GM21515 (cell line): ENCODE measurements around the gene CLEC18A.
"Not testable (repeated sequence)": the region's sequence is repeated elsewhere in the genome, so short reads cannot be mapped to it uniquely, and the experiment has no call there.

ENCODE experiments used
- ATAC-seq: cut with Tn5 transposase; IDR thresholded peaks from one replicate; pipeline ENCODE4 v1.9.1; 2021; ENCODE audit not compliant: unreplicated experiment

The CLEC18A gene

DNA sequence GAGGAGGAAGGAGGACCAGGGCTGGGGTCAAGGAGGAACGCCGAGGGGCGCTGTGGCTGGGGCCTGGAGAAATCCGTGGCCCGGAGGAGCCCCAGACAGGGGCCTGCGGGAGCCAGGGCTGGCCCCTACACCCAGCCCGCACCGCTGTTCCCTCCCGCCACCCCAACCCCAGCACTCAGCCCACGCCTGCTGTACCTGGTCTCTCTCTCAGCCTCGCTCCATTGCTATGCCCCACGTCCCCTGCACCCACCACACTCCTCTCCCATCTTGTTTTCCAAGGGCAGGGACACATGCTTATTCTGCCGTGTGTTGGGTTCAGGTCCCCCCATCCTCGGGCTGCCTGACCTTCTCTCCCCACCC lies 518 bp downstream of the CLEC18A start:
- not testable (repeated sequence) for ATAC-seq

DNA sequence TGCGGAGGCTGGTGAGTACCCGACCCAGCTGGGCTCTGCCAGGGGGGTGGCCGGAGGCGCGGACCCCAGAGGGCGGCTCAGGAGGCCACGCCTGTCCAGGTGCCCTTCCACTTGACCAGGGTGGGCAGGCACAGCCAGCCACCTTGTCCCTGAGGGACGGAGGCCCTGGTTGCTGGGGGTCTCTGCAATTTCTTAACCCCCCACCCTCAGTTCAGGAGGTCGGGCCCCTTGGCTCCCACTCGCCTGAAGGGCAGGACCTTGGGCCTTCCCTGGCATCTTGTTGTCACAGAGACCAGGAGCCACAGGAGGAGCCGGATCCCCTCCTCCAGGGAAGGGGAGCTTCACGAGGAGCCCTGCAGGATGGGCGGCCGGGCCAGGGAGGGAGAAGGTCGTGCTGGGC lies 982 bp downstream of the CLEC18A start:
- ATAC-seq = not testable (repeated sequence)

GRCh38 chr16:69952572-69953355 lies 1.6 kb downstream of the CLEC18A start:
- not testable (repeated sequence) for ATAC-seq

DNA sequence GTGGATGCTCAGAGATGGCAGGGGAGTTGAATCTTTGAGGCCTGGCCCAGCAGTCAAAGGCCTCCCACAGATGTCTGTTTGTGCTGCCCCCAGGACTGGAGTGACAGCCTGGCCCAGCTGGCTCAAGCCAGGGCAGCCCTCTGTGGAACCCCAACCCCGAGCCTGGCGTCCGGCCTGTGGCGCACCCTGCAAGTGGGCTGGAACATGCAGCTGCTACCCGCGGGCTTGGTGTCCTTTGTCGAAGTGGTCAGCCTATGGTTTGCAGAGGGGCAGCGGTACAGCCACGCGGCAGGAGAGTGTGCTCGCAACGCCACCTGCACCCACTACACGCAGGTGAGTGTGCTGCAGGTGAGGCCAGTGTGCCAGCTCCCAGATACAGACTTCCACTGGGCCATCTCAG lies 3.1 kb downstream of the CLEC18A start:
- not testable (repeated sequence) for ATAC-seq

- ATAC-seq = not testable (repeated sequence)
Measured at GRCh38 chr16:69963312-69963711, 12.2 kb downstream of the CLEC18A start.

DNA sequence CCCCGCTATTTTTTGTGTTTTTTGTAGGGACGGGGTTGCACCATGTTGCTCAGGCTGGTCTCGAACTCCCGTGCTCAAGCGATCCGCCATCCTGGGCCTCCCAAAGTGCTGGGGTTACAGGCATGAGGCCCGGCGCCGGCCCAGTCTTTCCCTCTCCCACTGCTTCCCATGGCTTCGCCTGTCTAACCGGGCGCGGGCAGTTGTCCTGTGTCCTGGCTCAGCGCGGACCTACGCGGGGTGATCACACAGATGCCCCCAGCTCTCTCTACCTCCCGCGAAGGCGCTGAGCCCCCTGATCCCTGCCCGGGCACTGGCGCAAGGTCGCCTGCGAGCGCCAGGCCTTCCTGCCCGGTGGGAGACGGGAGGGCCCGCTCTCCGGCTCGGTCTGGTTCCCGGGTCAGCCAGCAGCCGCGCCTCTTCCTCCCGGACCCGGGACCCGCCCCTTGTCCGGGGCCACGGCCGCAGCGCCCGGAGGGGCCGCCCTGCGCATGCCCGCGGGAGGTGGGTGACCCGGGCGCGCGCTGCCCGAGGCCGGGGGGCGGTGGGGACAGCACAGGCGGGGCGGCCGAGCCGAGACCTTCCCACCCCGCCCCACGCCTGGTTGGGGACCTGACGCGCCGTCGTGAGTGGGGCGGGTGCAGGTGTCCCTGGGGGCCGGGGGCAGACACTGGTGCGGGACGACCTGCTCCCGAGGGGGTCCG lies 14.0 kb downstream of the CLEC18A start:
- ATAC-seq = not testable (repeated sequence)

DNA sequence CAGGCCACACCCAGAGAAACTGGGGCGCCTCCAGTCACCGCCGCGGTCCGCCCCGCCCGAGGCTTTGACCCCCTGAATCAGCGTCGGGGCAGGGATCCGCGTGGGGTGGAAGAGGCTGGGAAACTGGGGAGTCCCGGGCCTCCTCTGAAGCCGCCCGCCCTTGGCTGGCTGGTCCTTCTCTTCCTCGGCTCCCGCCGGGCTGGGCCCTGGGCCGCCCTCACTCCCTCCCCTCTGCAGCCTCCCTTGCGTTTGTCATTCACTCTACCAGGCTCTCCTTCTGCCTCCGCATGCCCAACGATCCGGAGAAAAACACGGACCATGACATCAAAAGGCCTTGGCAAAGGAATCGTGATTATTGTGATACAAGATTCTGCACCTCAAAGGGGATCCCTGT lies 14.5 kb downstream of the CLEC18A start:
- ATAC-seq = not testable (repeated sequence)

- ATAC-seq = not testable (repeated sequence)
Measured at GRCh38 chr16:69967688-69968087, 16.6 kb downstream of the CLEC18A start.

DNA sequence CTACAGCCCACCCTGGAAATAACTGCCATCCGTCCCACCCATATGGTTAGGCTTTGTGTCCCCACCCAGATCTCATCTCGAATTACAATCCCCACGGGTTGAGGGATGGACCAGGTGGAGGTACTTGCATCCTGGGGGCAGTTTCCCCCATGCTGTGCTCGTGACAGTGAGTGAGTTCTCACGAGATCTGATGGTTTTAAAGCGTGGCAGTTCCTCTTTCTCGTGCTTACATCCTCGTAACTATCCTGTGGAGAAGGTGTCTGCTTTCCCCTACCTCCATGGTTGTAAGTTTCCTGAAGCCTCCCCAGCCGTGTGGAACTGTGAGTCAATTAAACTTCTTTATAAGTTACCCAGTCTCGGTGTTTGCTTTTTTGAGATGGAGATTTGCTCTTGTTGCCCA lies 17.0 kb downstream of the CLEC18A start:
- not testable (repeated sequence) for ATAC-seq

GRCh38 chr16:69969657-69970056 lies 18.5 kb downstream of the CLEC18A start:
- ATAC-seq = not testable (repeated sequence)

DNA sequence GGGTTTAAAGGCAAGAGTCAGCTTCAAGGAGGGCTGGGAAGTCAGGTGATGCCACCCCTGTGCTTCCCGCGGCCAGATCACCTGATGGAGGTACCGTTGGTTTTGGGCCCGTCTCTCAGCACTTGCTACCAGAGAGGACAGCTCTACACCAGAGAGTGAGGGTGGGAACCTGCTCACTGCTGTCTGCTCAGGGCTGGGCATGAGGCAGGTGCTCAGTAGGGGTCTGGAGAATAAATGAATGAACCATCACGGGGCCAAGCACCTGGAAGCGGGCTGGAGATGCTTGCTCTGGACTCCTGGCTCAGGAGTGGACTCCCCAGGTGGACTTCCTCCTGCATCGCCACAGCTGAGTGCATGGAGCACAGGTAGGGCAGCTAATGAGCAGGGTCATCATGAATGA lies 21.0 kb downstream of the CLEC18A start:
- not testable (repeated sequence) for ATAC-seq

DNA sequence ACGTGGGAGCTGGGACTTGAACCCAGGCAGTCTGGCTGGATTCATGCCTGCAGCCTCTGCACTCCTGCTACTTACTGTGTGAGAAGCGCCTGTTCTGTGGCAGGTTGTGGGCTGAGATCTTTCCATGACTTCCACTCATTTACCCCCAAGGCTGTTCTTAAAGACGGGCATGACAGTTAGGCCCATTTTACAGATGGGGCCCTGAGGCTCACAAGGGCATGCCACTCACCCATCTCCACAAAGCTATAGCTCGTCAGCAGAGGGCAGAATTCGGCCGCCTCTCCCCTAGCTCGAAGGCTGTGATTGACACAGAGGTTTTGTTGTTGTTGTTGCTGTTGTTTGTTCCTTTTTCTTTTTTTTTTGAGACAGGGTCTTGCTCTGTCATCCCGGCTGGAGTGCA lies 21.8 kb downstream of the CLEC18A start:
- ATAC-seq = not testable (repeated sequence)

GRCh38 chr16:69985196-69985595 lies 34.1 kb downstream of the CLEC18A start:
- not testable (repeated sequence) for ATAC-seq

GRCh38 chr16:69997956-69998355 lies 46.8 kb downstream of the CLEC18A start:
- ATAC-seq = not testable (repeated sequence)

- ATAC-seq = not testable (repeated sequence)
Measured at GRCh38 chr16:69999801-70000200, 48.7 kb downstream of the CLEC18A start.

- ATAC-seq = not testable (repeated sequence)
Measured at GRCh38 chr16:70003511-70003910, 52.4 kb downstream of the CLEC18A start.

- ATAC-seq = not testable (repeated sequence)
Measured at GRCh38 chr16:70008604-70009003, 57.5 kb downstream of the CLEC18A start.

- not testable (repeated sequence) for ATAC-seq
Measured at GRCh38 chr16:70010615-70011014, 59.5 kb downstream of the CLEC18A start.

DNA sequence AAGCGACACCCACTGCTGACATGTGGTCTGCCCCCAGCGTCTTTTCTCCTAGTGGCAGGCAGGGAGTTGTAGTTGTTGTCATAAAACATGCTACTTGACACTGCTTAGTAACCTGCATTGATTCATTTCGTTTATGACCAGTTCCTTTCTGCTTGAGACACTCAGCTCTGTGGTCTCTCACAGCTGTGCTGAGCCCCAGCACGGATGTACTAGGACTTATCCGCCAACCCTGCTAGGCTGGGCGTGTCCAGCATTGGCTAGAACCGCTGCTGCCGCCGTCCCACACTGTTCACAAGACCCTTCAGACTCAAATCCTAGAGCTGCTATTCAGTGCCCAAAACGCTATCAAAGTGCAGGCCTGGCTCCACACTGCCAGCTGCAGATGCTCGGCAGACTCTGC lies 60.0 kb downstream of the CLEC18A start:
- not testable (repeated sequence) for ATAC-seq

DNA sequence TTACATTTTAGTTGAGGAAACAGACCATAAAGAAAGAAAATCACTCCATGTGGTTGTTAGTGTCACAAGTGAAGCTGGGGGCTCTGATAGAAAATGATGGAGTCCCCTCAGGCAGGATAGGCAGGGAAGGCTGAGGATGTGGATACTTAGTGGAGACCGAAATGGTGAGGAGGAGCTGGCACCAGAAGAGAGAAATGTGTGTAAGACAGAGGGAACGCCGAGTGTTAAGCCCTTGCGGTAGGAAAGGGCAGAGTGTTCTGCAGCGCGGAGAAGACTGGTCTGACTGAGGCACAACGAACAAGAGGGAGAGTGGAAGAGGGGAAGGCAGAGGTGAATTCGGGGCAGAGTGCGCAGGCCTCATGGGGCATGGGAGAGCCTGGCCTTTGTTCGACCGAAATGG lies 61.2 kb downstream of the CLEC18A start:
- ATAC-seq = not testable (repeated sequence)

GRCh38 chr16:70012951-70013350 lies 61.8 kb downstream of the CLEC18A start:
- ATAC-seq = not testable (repeated sequence)
